ENCODE measurements around the gene MAS1.

Gene MAS1

GRCh38 chr6:159880412-159880975, 10.3 kb upstream of the MAS1 start:
- DNase-seq, result no peak

- DNase-seq, result no peak
Measured at GRCh38 chr6:159884720-159885119, 6.1 kb upstream of the MAS1 start.

GRCh38 chr6:159886270-159886669, 4.5 kb upstream of the MAS1 start:
- DNase-seq, result no peak

- DNase-seq, result no peak
Measured at GRCh38 chr6:159887146-159887545, 3.6 kb upstream of the MAS1 start.

- no peak for DNase-seq
Measured at GRCh38 chr6:159887761-159888160, 3.0 kb upstream of the MAS1 start.

GRCh38 chr6:159890201-159890600, 587 bp upstream of the MAS1 start:
- DNase-seq, result no peak

GRCh38 chr6:159892053-159892452, 1.3 kb downstream of the MAS1 start:
- no peak for DNase-seq

GRCh38 chr6:159893064-159893463, 2.3 kb downstream of the MAS1 start:
- no peak for DNase-seq

GRCh38 chr6:159894991-159895390, 4.2 kb downstream of the MAS1 start:
- no peak for DNase-seq

GRCh38 chr6:159897603-159898002, 6.8 kb downstream of the MAS1 start:
- DNase-seq, result no peak

- DNase-seq, result no peak
Measured at GRCh38 chr6:159898519-159898918, 7.7 kb downstream of the MAS1 start.

GRCh38 chr6:159899994-159900745, 9.4 kb downstream of the MAS1 start:
- no peak for DNase-seq

GRCh38 chr6:159902620-159903019, 11.8 kb downstream of the MAS1 start:
- no peak for DNase-seq

- no peak for DNase-seq
Measured at GRCh38 chr6:159904497-159904911, 13.7 kb downstream of the MAS1 start.

- no peak for DNase-seq
Measured at GRCh38 chr6:159906400-159906799, 15.6 kb downstream of the MAS1 start.

- no peak for DNase-seq
Measured at GRCh38 chr6:159908535-159908934, 17.7 kb downstream of the MAS1 start.

GRCh38 chr6:159908979-159909378, 18.2 kb downstream of the MAS1 start:
- DNase-seq, result no peak

GRCh38 chr6:159910342-159910741, 19.6 kb downstream of the MAS1 start:
- no peak for DNase-seq

GRCh38 chr6:159913375-159913774, 22.6 kb downstream of the MAS1 start:
- DNase-seq, result no peak

- DNase-seq, result no peak
Measured at GRCh38 chr6:159913862-159914564, 23.2 kb downstream of the MAS1 start.

GRCh38 chr6:159914565-159914923, 23.8 kb downstream of the MAS1 start:
- DNase-seq, result no peak

GRCh38 chr6:159915397-159915796, 24.6 kb downstream of the MAS1 start:
- DNase-seq, result no peak

GRCh38 chr6:159916237-159916636, 25.4 kb downstream of the MAS1 start:
- DNase-seq, result no peak

GRCh38 chr6:159916752-159917151, 26.0 kb downstream of the MAS1 start:
- no peak for DNase-seq
